ENCODE measurements around the gene HCRTR2.
"Not testable (repeated sequence)": the region's sequence is repeated elsewhere in the genome, so short reads cannot be mapped to it uniquely, and the experiment has no call there.

The HCRTR2 gene

GRCh38 chr6:55220961-55221360 lies 46.6 kb downstream of the HCRTR2 start:
- no peak for DNase-seq

- DNase-seq: no peak
Measured at GRCh38 chr6:55227862-55228261, 53.5 kb downstream of the HCRTR2 start.

- no peak for DNase-seq
Measured at GRCh38 chr6:55239099-55239498, 64.8 kb downstream of the HCRTR2 start.

GRCh38 chr6:55240975-55241605 lies 66.8 kb downstream of the HCRTR2 start:
- not testable (repeated sequence) for DNase-seq

GRCh38 chr6:55250400-55250799 lies 76.1 kb downstream of the HCRTR2 start:
- DNase-seq: no peak

DNA sequence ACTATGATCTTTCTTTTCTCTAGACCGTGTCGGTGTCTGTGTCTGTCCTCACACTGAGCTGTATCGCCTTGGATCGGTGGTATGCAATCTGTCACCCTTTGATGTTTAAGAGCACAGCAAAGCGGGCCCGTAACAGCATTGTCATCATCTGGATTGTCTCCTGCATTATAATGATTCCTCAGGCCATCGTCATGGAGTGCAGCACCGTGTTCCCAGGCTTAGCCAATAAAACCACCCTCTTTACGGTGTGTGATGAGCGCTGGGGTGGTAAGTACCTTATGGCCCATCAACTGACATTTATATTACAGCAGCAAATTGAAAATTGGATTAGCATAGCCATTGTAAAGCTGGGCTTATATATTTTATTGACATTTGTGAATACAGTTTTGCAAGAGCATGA lies 80.8 kb downstream of the HCRTR2 start:
- DNase-seq: no peak

DNA sequence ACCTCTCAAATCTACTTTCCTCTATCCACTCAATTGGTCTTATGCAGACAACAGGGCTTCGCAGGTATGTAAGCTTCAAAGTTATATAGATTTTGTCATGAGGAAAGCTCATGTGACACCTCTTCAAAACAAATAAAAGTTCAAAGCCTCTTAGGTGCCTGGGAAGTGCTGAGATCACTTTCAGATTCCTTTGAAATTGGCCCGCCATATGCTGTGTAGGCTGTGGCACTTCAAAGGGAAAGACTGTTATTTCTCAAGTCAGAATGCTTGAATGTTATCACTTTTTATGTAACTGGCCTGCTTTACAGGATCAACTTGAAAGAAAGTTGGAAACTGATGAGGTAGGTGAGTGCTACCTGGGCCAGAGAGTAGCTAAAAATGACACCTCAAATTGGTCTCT lies 85.9 kb downstream of the HCRTR2 start:
- no peak for DNase-seq

DNA sequence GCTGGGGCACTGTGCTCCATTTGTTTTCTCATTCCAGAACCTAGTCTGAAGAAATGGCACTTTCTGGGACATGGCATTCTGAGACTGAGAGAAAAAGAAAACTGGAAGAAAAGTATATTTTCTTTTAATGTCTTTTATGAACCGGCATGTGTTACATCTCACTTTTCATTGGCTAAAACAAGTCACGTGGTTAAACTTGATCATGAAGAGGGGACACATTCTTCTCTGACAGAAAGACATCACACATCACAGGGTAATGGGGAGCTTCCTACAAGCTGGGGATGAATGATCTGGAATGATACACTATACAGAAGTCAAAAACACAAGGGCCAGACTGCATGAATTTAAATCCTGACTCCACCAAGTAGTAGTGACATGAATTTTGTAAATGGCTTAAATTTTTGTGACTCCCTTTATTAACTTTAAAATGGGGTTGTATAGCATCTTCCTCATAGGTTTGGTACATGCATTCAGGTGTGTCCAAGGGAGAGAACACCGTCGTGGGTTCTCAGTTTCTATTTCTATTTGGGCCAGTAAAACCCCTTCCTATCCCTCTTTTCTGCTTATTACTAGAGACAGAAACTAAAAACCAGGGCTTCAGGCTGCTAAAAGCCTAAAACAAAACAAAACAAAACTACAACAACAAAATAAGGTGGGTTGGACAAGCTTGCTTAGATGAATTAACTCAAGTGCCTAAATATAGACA lies 91.2 kb downstream of the HCRTR2 start:
- DNase-seq: no peak

- no peak for DNase-seq
Measured at GRCh38 chr6:55266896-55267295, 92.6 kb downstream of the HCRTR2 start.

GRCh38 chr6:55276745-55277530 lies 102.6 kb downstream of the HCRTR2 start:
- DNase-seq: peak; percentile 38

DNA sequence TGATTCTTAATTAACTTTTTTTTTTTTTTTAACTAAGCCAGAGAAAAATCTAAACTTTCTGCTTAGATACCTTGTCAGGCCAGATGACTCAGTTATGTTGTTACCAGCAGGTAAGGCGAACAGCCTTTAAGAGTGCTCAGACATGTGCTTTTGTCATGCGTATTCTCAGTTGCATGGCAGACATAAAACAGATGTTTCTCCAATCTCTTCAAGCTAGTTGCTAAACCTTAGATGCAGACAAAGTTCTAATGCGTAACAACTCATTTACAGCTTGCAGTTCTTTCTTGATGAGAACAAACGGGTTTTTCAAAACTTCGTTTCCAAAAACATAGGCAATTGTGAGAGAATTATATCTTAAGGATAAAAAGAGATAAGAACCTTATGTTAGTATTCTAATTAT lies 103.3 kb downstream of the HCRTR2 start:
- DNase-seq: no peak

DNA sequence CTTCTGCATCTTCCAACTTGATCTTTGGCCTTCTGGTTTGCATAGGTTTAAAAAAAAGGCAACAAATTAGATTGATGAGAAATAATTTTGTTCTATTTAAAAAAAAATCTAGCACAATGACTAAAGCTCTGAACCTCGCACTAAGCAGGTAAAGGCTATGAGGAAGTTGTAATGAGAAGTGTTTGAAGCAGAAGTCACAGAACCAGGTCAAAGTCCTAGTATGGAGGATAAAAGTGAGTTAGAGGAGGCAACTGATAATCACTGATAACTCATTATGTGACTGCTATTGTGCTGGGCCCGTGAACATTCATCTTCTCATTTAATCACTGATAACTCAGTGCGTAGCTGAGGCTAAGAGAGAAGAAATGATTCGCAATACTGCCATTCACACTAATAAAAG lies 106.9 kb downstream of the HCRTR2 start:
- no peak for DNase-seq

DNA sequence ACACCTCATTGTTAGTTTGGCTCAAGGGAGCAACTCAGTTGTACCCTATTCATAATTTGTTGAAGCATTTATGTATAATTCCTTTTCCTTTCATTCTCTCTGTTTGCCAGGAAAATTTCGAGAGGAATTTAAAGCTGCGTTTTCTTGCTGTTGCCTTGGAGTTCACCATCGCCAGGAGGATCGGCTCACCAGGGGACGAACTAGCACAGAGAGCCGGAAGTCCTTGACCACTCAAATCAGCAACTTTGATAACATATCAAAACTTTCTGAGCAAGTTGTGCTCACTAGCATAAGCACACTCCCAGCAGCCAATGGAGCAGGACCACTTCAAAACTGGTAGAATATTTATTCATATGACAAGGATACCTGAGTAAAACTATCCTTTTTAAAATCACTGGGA lies 107.8 kb downstream of the HCRTR2 start:
- DNase-seq: no peak

DNA sequence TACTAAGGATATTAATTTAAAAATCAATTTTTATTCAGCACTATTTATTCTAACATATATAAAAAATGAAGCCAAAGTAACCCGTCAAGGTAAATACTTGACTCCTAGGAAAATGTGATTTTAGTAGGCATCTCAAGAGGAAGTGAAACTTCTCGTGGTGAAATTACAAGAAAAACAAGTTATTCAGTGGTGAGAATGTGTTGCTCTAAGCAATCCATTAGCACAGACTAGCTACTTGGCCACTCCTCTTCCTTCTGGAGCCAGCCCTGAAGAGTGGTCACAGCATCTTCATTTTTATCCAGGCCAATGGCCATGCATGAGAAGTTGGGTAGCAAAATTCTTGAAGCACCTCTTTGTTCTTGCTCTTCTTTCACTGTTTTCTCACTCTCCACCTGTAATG lies 112.5 kb downstream of the HCRTR2 start:
- no peak for DNase-seq

- DNase-seq: no peak
Measured at GRCh38 chr6:55290736-55291135, 116.4 kb downstream of the HCRTR2 start.

- no peak for DNase-seq
Measured at GRCh38 chr6:55293116-55293515, 118.8 kb downstream of the HCRTR2 start.

DNA sequence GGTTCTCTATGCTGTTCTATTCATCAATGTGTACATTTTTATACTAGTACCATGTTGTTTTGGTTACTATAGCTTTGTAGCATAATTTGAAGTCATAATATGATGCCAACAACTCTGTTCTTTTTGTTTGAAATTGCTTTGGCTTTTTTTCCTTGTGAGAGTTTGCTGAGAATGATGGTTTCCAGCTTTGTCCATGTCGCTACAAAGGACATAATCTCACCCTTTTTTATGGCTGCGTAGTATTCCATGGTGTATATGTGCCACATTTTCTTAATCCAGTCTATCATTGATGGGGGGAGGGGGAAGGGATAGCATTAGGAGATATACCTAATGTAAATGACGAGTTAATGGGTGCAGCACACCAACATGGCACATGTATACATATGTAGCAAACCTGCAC lies 122.9 kb downstream of the HCRTR2 start:
- DNase-seq: not testable (repeated sequence)

GRCh38 chr6:55299286-55299985 lies 125.1 kb downstream of the HCRTR2 start:
- DNase-seq: no peak

DNA sequence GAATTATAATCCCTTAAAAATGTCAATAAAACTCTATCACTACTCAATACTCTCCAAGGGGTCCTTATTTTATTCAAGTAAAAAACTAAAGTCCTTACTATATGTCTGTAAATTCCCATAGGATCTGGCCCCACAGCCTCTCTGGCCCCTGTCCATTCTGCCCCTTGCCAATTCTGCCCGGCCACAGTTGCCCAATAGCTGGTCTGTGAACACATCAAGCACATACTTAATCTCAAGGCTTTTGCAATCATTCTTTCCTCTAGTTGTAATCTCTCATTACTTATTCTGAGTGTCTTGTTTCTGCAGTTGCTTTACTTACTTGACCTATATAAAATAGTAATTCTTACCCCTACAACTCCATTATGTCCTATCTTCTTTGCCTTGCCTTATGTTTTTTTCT lies 130.4 kb downstream of the HCRTR2 start:
- DNase-seq: no peak

DNA sequence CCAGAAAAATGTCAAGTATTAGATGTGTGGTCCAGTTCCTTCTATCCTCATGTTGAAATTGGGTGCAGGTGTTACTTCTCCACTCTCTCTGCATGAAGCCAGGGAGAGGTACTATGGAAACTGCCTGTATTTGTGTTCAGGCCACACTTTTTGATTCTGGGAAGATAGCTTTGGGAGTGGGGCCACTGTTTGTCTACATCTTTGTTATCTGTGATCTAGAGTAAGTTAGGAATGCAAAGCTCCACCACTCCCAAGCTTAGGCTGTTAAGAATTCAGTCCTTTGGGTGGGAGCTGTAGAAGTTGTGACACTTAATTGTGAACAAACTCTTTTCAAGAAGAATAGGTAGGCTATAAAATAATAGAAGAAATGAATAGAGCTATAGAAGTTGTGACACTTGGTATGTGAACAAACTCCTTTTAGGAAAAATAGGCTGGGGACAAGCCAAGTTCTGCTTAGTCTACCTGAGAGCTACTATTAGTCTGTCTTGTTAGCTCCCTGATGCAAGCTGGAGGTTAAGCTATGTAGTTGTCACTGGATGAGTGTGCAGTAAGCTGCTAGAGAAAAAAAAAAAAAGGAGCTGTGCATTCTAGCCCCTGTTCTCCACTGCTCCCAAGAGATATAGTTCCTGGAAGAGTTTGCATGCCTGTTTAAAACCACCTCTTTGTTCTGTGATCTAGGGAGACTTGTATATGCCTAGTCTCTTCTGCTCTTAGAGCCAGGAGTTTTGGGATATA lies 145.8 kb downstream of the HCRTR2 start:
- no peak for DNase-seq

DNA sequence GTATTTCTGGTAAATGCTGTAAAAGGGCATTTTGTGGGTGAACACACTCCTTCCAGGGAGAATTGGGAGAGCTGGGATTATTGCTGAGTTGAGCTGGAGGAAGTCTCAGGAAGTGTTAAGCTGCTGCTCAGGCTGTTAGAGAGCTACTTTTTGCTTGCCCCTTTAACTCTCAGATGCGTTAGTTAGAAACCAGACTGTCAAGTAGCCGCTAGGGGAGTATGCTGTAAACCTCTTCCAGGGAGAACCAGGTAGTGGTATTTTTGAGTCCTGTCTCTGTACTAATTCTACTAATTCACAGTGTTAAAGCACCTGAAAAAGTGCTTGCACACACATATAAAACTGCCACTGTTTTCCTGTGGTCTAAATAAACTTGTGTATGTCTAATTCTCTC lies 146.4 kb downstream of the HCRTR2 start:
- no peak for DNase-seq

GRCh38 chr6:55327169-55327568 lies 152.9 kb downstream of the HCRTR2 start, which contains the start of gene GFRAL:
GFRAL (plus strand) TSS chr6:55327469; CDS start chr6:55327555, 86 bp downstream.
- DNase-seq: no peak
